ENCODE results near the gene SIAH3.
"Not testable (repeated sequence)": the region's sequence is repeated elsewhere in the genome, so short reads cannot be mapped to it uniquely, and the experiment has no call there.

The SIAH3 gene

DNA sequence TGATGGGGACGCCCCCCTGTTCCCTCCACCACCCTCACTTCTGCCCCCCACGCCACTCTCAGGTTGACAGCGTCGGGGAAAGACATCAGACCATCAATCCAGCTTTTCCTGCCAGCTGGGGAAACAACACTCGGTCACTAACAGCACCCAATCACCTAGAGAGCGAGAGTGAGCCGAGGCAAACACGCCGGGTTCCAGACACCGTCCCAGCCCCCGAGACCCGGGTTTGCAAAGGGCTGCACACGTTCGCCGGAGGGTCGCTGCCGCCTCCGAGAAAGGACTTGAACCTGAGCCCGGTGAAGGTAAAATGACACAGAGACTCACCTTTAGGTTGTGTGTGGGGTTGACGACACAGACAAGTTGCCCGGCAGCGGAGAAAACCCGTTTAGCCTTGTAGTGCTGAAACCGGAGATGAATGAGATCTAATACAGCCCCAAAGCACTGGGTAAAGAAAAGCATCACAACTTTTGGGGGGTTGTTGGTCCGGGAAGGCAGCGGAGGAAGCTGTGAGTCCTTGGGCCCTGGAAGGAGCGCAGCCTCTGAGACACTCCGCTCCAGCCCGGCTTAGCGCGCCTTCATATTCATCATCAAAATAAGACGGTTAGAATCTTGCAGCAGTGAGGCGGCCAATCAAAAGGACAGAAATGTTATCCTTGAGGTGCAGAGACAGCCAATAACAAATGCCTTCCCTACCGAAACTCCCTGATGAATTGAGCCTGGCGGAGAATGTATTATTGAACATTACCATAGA is at the start of gene SIAH3:
SIAH3 (minus strand) TSS at position 583 of the 751 bp plus-strand sequence; CDS start at position 459, 124 bp downstream.
- DNase-seq (ENCODE audit: insufficient read length, low spot score) (no peak), FAIRE-seq (no peak)

GRCh38 chr13:45899406-45899805 is 47.9 kb upstream of the SIAH3 start:
- FAIRE-seq (no peak), DNase-seq (ENCODE audit: insufficient read length, low spot score) (no peak)

DNA sequence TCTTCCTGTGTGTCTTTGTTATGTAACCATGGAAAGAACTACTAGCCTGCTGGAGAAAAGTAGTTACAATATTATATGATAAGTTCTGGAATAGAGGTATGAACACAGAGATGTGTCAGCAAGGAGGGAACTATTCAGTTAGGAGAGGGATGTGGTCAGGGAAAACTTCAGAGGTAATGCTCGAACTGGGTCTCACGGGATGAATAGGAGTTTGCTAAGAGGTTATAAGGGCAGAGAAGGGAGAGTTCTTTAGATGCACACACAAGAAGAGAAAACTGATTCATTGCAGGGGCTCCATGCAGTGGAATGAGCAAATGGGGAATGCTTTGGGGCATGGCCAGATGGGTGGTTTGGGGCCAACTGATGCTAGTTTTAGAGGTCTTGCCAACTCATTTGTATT is 46.0 kb upstream of the SIAH3 start:
- FAIRE-seq (no peak), DNase-seq (ENCODE audit: insufficient read length, low spot score) (no peak)

- no peak for FAIRE-seq
- no peak for DNase-seq (ENCODE audit: insufficient read length, low spot score)
Measured at GRCh38 chr13:45896285-45896684, 44.7 kb upstream of the SIAH3 start.

DNA sequence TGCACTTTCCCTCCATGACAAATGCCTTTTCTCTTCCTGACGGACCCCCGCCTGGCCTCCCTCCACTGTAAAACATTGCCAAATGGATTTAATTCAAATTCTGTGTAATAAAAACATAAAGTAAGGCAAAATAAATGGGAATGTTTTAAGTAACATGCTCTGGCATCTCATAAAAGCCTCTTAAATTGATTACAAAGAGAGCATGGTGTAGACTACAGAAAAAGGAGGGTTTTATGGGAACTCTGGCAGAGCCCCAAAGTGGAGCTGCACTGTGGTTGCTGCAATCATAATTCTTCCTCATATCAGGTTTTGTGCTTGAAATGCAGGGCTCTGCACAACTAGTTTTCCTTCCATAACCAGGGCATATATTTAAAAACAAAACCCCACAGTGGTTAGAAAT is 44.3 kb upstream of the SIAH3 start:
- DNase-seq (ENCODE audit: insufficient read length, low spot score) = no peak
- no peak for FAIRE-seq

GRCh38 chr13:45892513-45892912 is 41.0 kb upstream of the SIAH3 start:
- no peak for FAIRE-seq

DNA sequence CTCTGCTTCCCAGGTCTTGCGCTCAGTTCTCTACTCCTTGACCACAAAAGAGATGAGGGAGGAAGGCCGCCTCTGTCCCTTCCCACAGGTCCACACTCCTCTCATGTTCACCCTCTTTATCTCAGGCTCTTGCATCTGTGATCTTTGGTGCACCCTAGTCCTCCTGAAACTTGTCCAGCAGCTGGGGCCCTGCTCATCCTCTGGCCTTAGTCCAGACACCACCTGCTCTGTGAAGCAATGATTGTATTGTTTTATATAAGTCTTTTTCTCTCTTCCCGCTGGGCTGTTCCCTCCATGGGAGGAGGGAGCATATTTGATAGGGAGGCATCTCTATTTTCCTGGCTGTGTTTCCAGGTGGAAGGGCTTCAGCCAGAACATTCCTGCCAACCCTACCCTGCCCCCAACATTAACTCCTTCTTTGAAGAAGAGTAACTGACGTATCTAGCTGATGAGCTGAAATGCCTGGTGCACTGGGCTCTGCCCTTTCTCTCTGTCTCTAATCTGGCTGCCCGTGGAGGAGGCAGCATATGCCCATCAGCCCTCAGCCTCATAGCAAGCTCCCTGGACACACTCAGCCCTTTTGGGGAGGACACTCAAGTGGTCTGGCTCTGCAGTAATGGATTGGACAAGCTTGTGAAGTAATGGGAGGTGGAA is 38.2 kb upstream of the SIAH3 start:
- FAIRE-seq = no peak

More at GRCh38 chr13:45892513-45892912, 41.0 kb upstream of the SIAH3 start:
- DNase-seq (ENCODE audit: insufficient read length, low spot score) = no peak

GRCh38 chr13:45886466-45886865 is 34.9 kb upstream of the SIAH3 start:
- FAIRE-seq = no peak

More for the DNA sequence above, 38.2 kb upstream of the SIAH3 start:
- DNase-seq (ENCODE audit: insufficient read length, low spot score) = no peak

DNA sequence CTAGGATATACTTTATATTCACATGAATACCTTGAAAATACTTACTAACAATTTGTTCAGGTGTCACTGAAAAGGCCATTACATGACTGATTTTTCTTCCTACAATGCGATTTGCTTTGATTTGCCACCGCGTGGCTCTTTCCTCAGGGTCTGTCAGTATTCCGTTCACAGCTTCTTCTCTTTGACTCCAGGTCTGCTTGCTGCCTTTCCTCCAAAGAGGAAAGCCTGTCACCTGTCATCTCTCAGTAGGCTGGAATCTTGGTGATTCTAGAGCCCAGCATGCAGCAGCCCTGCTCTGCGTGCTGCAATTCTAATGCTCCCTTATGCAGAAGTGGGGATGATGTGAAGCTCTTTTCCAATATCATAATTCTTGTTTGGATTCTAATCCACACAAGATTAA is 33.6 kb upstream of the SIAH3 start:
- DNase-seq (ENCODE audit: insufficient read length, low spot score) (no peak), FAIRE-seq (no peak)

More at GRCh38 chr13:45886466-45886865, 34.9 kb upstream of the SIAH3 start:
- no peak for DNase-seq (ENCODE audit: insufficient read length, low spot score)

GRCh38 chr13:45882626-45883025 is 31.1 kb upstream of the SIAH3 start:
- FAIRE-seq (no peak), DNase-seq (ENCODE audit: insufficient read length, low spot score) (no peak)

DNA sequence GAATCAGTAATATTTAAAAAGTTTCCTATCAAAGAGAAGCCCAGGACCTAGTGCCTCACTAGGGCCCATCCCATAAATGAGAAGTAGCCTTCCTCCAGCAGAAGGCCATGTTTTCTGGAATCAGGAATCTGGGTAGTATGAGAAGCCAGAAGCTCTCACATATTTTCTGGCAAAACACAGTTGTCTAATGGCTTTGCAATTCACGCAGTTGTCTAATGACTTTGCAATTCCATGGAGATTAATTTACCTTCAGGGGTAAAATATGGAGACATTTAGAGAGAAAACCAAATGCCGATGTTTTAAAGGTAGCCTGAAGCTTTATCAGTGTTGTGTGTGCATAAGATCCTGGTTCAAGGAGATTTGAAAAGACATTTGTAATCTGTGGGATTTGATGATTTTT is 29.8 kb upstream of the SIAH3 start:
- DNase-seq (ENCODE audit: insufficient read length, low spot score) (no peak), FAIRE-seq (no peak)

DNA sequence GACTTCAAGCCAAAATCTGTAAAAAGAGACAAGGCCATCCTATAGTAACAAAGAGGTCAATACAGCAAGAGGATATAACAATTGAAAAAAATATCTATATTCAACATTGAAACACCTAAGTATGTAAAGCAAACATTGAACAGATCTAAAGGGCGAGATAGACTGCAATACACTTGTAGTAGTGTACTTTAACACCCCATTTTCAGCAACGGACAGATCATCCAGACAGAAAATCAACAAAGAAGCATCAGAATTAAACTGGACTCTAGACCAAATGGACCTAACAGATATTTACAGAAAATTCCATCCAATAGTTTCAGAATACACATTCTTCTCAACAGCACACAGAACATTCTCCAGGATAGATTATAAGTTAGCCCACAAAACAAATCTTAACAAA is 28.7 kb upstream of the SIAH3 start:
- FAIRE-seq = no peak
- DNase-seq (ENCODE audit: insufficient read length, low spot score) = no peak

GRCh38 chr13:45879666-45880065 is 28.1 kb upstream of the SIAH3 start:
- FAIRE-seq (no peak), DNase-seq (ENCODE audit: insufficient read length, low spot score) (no peak)

DNA sequence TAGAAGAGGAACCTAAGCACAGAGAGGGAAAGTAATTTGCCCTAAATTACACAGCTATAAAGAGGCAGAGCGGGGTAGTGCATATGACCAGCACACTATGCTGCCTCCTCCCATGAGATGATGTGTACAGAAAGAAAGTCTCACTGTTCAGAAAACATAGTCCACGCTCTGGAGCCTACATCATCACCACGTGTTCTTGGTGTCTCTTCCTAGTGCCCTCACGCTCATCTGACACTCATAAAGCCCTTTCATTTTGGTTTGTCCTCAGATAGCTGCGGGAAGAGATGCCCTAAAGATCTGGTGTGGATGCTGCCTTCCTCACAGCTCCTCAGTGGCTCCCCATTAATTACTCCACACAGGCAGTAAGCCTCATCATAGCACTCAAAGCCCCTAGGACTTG is 27.4 kb upstream of the SIAH3 start:
- DNase-seq (ENCODE audit: insufficient read length, low spot score) (no peak), FAIRE-seq (no peak)

- DNase-seq (ENCODE audit: insufficient read length, low spot score) = no peak
- FAIRE-seq = no peak
Measured at GRCh38 chr13:45876781-45877180, 25.2 kb upstream of the SIAH3 start.

GRCh38 chr13:45875951-45876350 is 24.4 kb upstream of the SIAH3 start:
- FAIRE-seq (no peak), DNase-seq (ENCODE audit: insufficient read length, low spot score) (no peak)

- DNase-seq (ENCODE audit: insufficient read length, low spot score) (no peak), FAIRE-seq (no peak)
Measured at GRCh38 chr13:45873491-45874325, 22.2 kb upstream of the SIAH3 start.

- DNase-seq (ENCODE audit: insufficient read length, low spot score) (no peak), FAIRE-seq (no peak)
Measured at GRCh38 chr13:45872566-45872965, 21.0 kb upstream of the SIAH3 start.

- not testable (repeated sequence) for FAIRE-seq; DNase-seq (ENCODE audit: insufficient read length, low spot score)
Measured at GRCh38 chr13:45871201-45871600, 19.6 kb upstream of the SIAH3 start.

GRCh38 chr13:45870232-45870631 is 18.7 kb upstream of the SIAH3 start:
- DNase-seq (ENCODE audit: insufficient read length, low spot score) = no peak
- no peak for FAIRE-seq

DNA sequence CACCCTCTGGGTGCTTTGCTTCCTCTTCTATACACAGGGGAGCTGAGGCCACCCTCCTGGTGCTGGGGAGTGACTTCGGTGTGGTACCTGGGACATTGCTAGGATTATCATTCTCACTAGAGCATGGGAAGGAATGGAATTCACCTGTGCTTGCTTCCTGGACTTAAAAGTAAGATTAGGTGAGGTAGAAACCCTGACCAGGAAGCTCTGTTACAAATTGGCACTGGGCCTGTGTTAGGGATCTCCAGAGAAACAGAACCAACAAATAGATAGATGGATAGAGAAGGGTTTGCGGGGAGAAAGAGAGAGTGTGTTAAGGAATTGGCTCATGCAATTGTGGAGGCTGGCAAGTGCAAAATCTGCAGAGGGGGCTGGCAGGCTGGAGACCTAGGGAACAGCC is 13.9 kb upstream of the SIAH3 start:
- FAIRE-seq (no peak), DNase-seq (ENCODE audit: insufficient read length, low spot score) (no peak)
